ENCODE data around the gene TRPC6.

DNA sequence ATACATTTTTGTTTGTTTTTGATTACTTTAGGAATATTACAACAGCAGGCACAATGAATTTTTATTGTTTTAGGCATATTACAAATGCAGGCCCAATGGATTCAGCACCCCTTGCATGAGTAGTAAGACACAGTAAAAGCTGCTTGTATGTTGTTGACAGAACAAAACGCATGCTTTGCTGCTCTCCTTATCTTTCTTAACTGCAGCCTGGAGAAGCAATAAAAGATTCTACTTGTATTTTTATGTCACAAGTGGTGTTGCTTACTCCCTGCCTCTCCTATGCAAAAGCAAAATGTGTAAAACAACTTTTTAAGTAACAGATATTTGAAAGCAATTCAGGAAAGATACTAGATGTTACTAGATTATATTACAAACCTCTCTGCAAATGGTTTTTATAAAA lies 73.9 kb downstream of the TRPC6 start:
- TF ChIP-seq POLR2A (IDR thresholded peaks at IDR 0.05): no peak
- no peak for TF ChIP-seq CTCF (IDR thresholded peaks at IDR 0.05)
- no peak for TF ChIP-seq EP300 (IDR thresholded peaks at IDR 0.05)
- TF ChIP-seq POLR2AphosphoS5 (IDR thresholded peaks at IDR 0.05): no peak
